Uterus (tissue), 2 donors: ENCODE data around the gene FPGS.

ENCODE experiments used
- CTCF ChIP-seq, 4 experiments: fragments of 200-600 bp in 2 of 4; fragments of 450-650 bp in 2 of 4; sonication (generic) in 2 of 4; IDR thresholded peaks; one replicate each; pipeline ENCODE4 v1.5.1; 2016 to 2019; ENCODE audit warnings: antibody characterized with exemption in 4 of 4, mild to moderate bottlenecking in 2 of 4, moderate library complexity in 1 of 4
- POLR2A ChIP-seq, 2 donors: fragments of 450-650 bp; IDR thresholded peaks; one replicate each; pipeline ENCODE4 v1.6.1; 2016; ENCODE audit warnings: antibody characterized with exemption in 2 of 2, mild to moderate bottlenecking in 1 of 2, moderate library complexity in 1 of 2

- TF ChIP-seq POLR2A (IDR thresholded peaks at IDR 0.05) = no peak
- no peak for TF ChIP-seq CTCF (IDR thresholded peaks at IDR 0.05)
Measured at GRCh38 chr9:127762111-127762676, 40.5 kb upstream of the FPGS start.
